SH-SY5Y (cell line): Measurements from ENCODE around the gene ANKRD24.

Source experiments
- GATA2 ChIP-seq: IDR thresholded peaks from 2 replicates; pipeline ENCODE4 v1.6.1; 2011; ENCODE audit warnings: mild to moderate bottlenecking, low read depth, low read length
- GATA3 ChIP-seq: IDR thresholded peaks from 2 replicates; pipeline ENCODE4 v1.6.1; 2011; ENCODE audit warnings: low read depth, mild to moderate bottlenecking, low read length, moderate library complexity

ANKRD24 gene

DNA sequence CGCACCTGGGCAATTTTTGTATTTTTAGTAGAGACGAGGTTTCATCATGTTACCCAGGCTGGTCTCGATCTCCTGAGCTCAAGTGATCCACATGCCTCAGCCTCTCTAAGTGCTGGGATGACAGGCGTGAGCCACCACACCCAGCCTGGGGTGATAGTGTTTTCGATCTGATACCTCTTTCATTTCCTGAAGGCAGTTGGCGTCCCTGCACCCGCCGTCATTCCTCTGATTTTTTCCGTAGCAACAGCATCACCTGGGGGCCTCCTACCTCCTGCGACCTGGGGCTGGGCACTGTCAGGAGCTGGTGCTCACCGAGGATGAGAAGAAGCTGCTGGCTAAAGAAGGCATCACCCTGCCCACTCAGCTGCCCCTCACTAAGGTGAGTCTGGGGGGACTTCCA is 18.2 kb upstream of the ANKRD24 start:
- TF ChIP-seq GATA2, result no peak
- TF ChIP-seq GATA3, result no peak

DNA sequence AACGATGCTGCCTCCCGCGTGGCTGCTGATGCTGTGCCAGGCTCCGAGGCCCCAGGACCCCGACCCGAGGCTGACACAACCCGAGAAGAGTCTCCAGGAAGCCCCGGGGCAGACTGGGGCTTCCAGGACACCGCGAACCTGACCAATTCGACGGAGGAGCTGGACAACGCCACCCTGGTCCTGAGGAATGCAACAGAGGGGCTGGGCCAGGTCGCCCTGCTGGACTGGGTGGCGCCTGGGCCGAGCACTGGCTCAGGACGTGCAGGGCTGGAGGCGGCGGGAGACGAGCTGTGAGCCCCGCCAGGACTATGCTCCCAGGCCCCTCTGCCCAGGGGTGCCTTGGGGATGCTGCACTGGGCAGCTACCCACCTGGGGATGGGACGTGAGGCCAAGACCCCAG is 10.8 kb upstream of the ANKRD24 start:
- TF ChIP-seq GATA3 (no peak), GATA2 (no peak)

DNA sequence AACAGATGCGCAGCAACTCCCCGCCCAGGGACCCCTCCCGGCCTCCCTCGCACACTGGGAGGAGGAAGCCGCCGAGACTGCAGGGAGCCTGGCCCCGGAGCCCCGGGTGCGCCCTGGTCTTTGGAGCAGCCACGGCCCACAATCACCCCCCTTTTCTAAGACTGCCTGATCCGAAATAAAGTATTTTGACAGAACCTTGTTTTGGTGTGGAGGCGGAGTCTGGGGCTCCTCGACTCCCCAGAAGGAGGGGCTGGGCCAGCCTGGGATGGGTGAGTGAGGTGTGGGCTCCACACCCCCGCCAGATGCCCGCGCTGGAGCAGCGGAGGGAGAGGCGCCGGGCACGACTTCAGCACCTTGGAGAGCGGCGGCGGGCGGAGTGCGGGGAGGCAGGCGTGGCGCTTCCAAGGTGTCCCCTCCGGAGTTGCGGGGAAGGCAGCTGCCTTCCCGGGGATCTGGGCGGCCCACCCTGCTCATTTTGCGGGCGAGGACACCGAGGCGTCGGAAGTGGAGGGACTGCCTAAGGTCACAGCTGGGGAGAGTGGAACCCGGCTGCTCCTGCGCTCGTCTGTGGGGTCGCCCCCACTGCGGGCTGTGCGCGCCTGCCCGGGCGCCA is 9.5 kb upstream of the ANKRD24 start:
- TF ChIP-seq GATA2 (no peak), GATA3 (no peak)

DNA sequence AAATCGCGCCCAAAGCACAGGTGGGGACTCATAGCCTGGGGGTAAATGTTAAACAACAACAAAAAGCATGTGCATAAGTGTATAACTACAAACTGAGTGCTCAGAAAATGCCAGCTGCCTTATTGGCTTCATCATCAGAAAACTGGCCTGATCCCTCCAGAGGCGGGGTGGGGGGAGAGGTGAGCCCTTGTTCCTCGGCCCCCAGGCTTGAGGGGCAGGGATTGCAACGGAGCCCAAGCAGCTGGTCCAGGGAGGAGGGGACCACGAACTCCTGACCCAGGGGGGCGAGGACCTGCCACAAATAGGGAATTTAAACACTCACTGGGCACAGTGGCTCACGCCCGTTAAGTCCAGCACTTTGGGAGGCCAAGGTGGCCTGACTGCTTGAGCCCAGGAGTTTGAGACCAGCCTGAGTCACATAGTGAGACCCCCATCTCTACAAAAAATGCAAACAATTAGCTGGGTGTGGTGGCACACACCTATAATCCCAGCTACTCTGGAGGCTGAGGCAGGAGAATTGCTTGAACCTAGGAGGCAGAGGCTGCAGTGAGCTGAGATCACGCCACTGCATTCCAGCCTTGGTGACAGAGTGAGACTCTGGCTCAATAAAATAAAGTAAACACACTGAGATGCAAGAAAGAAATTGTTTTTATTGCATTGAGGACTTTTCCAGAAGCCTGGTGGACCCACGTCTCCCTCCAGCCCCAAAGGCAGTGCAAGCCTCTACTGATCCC is 8.8 kb upstream of the ANKRD24 start:
- TF ChIP-seq GATA2 (no peak), GATA3 (no peak)

DNA sequence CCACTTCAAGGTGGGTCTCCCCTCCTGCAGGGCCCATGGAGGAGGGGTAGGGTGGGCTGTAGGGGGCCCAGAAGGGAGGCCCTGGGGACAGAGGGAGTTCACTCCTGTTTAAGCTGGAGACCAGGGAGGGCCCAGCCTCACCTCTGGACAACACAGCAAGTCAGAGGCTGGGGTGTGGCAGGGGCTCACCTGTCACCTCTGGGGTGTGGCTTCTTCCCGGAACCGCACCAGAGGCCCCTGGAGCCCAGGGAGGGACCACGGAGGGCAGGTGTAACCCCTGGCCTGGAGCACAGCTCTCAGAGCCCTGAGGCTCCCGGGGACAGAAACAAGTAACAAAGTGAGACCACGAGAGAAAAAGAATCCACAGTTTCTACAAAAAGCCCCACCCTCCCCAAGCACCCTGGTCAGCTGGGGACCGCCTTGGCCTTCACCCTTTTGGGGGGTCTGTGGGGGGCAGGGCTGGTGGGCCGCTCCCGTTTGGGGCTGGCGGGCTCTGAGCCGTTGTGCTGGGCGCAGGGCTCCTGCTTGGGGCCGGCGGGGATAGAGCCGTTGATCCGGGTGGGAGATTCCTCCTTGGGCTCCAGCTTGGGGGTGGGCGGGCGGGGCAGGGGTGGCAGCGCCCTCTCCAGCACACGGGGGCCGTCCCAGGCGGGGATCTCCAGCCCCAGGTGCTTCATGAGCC is 8.1 kb upstream of the ANKRD24 start:
- no peak for TF ChIP-seq GATA3
- no peak for TF ChIP-seq GATA2

DNA sequence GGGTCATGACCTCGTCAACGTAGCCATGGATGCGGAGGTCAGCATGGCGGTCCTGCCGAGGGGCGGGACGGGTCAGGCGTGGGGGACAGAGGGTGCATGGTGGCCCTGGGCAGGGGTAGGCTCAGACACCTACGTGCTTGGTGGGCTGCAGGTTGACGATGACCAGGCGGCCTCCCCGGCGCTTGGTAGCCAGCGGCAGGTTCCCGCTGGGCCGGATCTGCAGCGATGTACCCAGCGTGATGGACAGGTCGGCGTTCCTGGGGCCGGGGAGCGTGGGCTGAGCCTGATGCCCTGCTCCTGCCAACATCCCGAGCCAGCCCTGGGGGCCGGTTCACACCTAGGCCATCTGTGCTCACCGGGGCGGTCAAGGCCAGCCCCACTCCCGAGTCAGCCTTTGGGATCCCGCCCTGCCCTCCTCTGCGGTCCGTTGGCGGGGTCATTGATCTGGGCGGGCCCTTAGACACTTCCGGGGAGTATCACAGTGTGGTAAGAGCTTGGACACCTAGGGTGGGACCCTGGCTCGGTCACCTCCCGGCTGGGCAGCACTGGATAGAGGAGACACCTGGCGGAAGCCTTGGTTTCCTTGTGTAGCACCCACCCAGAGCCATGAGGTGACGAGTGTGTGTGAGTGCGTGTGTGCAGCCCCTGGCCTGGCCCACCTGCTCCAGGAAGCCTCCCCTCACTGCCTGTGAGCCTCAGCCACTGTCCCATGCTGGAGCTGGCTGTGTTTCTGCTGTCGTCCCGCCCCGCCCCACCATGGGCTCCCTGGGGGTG is 7.4 kb upstream of the ANKRD24 start:
- TF ChIP-seq GATA2 (no peak), GATA3 (no peak)

DNA sequence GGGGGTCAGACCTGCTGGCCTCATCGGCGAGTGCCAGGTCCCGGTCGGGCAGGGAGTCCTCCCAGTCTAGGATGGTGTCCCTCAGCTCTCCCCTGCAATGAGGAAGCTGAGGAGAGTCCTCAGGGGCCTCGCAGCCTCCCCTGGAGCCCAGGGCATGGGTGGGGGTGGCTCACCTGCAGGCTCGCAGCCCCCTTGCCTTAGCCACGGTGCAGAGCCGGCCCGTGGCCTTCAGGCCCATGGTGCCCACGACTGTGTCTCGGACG is 6.9 kb upstream of the ANKRD24 start:
- TF ChIP-seq GATA2 (no peak), GATA3 (no peak)

DNA sequence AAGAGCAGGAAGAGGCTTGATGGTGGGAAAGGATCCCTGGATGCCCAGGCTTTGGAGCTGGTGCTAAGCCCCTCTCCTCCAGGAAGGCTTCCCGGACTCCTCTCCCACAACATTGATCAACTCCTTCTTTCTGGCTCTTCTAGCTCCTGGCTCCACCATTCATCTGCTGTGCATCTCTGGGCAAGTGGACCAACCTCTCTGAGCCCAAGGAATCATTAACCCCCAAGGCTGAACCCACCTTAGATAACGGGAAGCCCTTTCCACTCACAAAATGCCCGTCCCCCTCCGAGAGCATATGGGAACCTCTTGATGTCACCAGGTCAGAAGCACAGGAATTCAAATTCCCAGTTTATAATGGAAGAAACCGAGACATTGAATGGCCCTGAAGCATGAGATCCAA is 5.3 kb upstream of the ANKRD24 start:
- no peak for TF ChIP-seq GATA2
- TF ChIP-seq GATA3, result no peak

DNA sequence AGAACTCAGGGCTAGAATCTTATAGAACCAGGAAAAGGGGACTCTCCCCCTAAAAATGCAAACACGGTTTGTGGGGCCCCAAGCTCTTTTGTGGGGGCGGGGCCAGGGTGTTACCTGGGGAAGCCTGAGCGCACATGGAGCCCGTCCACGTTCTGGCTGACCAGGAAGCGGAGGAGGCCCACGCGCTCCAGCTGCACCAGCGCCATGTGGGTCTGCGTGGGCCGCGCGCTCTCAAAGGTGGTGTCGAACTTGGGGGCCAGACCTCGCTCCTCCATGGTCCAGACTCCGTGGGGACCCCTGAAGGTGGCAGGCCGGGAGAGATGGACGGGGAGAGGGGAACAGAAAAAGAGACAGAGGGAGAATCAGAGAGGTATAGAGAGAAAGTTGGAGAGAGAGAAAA is 3.5 kb upstream of the ANKRD24 start:
- no peak for TF ChIP-seq GATA3
- no peak for TF ChIP-seq GATA2

DNA sequence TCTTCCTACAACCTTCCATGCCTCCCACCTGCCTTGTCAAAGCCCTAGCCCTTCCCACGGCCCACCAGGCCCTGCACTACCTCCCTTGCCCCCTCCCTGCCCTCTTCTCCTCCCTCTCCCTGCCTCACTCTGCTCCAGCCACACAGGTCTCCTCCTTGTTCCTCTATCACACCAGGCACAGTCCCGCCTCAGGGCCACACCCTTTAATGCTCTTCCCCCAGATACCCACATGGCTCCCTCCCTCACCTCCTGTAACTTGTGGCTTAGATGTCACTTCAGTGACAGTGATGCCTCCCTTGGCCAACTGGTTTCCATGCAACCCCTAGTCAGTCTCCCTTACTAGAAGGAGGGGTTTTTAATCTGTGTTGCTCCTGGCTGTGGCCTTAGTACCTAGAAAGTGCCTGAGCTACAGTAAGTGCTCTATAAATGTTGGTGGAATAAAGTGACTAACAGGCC is 1.4 kb upstream of the ANKRD24 start:
- TF ChIP-seq GATA2 (no peak), GATA3 (no peak)

DNA sequence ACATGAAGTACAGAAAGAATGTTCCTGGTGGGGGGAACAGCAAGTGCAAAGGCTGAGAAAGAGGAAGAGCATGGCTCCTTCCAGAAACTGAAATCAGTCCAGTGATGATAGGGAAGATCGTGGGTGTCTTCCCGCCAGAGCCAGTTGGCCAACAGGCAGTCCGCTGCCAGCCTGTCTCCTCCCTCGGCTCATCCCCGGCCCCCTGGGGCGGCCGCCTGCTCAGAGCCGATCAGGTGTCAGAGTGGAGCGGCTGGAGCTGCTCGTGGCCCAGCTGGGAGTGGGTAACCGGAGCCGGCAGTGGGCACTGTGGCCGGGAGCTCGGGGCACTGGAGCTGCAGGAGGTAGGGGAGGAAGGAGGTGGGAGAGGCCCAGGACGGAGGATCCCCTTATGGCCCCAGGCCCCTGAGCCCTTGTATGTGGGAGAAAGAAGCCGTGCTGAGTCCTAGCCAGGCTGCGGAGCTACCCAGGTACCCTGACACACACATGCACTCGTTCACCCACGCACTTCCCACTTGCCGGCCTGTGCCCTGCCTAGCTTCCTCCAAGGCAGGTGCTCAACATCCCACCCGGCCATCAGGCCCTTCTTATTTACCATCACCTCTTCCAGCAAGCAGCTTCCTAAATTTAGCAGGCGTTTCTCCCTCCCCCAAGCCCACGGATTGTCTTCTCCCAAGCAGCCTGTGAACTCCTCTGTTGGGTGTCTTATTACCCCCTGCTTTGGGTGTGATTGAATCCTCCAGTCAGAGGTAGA is 1.7 kb downstream of the ANKRD24 start:
- TF ChIP-seq GATA3, result no peak
- no peak for TF ChIP-seq GATA2

DNA sequence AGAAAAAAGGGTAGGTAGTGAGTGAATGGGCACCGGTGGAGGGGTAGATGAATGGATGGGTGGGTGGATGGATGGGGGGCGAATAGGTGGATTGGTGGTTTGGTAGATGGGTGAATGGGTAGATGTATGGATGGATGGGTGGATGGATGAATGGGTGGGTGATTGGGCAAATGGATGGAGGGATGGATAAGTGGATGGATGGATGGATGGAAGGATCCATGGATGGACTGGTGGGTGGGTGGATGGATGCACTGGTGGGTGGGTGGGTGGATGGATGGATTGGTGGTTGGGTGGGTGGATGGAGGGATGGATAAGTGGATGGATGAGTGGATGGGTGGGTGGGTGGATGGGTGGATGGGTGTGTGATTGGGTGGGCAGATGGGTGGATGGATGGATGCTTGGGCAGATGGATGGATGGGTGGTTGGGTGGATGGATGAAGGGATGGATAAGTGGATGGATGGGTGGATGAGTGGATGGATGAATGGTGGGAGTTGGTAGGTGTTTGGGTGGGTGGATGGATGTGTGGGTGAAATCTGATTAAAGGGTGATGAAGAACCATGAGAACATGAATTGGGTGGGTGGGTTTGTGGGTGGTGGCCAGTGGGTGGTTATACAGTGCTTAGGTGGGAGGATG is 2.3 kb downstream of the ANKRD24 start:
- TF ChIP-seq GATA3 (no peak), GATA2 (no peak)

DNA sequence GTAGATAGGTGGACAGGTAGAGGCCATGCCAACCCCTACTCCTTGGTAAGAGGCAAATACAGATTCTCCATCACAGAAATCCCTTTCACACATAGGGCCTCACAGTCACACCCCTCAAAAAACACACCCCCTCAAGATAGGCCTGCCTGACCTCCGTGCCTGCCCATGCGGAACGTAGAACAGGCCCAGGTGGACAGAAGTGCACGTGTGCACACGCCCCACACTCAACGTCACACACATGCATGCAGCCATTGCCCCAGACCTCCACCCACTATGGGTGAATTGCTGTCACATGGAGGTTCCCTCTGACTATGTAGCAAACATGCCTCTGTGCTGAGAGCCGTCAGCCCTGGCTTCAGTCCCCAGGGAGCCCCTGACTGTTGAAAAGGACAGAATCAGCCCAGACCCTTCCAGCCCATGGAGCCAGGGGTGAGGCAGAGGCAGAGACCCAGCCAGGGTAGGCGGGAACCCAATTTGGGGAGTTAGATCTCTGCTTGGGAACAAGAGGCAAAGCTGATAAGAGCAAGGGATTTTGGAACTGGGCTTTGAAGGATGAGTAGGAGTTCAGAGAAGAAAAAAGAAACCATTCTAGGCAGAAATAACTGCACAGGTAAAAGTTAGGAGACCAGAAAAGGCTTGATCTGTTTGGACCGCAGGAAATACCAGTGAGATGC is 3.1 kb downstream of the ANKRD24 start:
- TF ChIP-seq GATA2, result no peak
- TF ChIP-seq GATA3, result no peak
